GM19035 (cell line): ENCODE measurements around the gene ACYP2.
"Not testable (repeated sequence)": the region's sequence is repeated elsewhere in the genome, so short reads cannot be mapped to it uniquely, and the experiment has no call there.

Experiments
- ATAC-seq: cut with Tn5 transposase; IDR thresholded peaks from one replicate; pipeline ENCODE4 v1.9.1; 2021; ENCODE audit not compliant: unreplicated experiment

The ACYP2 gene

DNA sequence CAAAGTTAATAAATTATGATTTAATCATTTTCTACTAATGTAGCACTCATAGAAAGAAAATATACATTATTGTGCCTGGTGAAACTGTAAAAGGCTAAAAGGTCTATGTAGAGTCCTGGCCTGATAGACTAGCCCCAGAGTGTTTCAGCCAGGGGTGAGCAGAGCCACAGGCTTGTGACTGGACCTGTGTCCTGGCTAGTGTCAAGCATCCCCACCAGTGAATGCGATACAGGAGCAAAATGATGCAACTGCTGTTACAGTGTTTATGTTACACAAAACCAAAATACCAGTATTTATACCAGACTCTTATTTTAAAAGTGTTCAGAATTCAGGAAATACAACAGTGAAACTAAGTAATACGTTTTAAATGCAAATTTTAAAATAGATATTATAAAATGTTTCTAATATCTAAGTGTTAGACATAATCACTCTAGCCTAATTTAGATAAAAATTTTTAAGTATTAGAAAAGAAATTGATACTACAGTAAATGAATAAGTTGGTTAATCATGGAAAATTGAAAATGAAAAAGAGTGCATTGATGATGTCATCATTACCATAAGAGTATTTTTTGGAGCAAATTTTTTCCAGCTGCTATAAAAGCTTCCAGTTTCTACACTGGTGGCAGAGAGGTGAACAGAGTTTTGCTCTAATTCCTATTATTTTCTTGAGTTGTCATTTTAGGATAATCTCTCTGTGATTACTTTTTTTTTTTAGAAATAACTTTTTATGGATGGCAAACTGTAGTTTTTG, 146.8 kb downstream of the ACYP2 start:
- ATAC-seq: no peak

DNA sequence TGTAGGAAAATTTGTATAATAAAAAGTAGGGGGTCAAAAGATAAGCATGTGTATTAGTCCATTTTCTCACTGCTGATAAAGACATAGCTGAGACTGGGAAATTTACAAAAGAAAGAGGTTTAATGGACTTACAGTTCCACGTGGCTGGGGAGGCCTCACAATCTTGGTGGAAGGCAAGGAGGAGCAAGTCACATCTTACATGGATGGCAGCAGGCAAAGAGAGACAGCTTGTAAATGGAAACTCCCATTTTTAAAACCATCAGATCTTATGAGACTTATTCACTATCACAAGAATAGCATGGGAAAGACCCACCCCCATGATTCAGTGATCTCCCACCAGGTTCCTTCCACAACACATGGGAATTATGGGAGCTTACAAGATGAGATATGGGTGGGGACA, 149.7 kb downstream of the ACYP2 start:
- not testable (repeated sequence) for ATAC-seq

DNA sequence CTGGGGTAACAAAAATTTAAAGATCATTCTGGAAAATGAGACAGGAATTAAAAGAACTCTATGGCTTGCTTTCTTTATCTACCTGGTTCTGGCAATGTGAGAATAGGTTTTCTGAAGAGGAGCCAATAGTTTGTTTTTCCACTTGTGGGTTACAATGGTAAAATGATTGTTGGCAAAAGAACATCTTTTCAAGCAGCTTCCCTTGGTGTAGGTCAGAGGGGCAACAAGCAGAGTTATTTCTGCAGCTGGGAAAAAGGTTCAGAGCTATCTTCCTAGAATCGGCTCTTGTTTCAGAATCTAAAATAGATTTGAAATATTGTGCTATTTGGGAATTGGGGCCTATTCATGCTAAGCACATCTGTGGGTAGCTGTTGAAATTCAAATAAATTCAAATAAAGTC, 152.2 kb downstream of the ACYP2 start:
- ATAC-seq: no peak

DNA sequence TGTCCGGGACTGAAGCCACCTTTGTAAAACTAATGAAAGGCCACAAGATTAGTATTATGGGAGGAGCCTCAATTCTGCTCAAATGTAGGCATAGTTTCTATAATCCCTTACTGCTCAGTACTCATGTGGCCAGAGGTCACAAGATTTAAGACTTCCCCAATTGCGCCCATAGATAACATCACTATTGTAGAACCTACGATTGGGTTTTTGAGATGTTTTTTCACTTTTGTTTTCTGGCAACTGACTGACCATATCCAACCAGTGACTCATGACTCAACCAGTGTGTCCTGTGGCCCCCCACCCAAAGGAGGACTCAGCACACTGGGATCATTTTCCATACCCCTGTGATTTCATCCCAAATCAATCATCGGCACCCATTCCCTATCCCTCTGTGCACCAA, 155.8 kb downstream of the ACYP2 start:
- no peak for ATAC-seq

DNA sequence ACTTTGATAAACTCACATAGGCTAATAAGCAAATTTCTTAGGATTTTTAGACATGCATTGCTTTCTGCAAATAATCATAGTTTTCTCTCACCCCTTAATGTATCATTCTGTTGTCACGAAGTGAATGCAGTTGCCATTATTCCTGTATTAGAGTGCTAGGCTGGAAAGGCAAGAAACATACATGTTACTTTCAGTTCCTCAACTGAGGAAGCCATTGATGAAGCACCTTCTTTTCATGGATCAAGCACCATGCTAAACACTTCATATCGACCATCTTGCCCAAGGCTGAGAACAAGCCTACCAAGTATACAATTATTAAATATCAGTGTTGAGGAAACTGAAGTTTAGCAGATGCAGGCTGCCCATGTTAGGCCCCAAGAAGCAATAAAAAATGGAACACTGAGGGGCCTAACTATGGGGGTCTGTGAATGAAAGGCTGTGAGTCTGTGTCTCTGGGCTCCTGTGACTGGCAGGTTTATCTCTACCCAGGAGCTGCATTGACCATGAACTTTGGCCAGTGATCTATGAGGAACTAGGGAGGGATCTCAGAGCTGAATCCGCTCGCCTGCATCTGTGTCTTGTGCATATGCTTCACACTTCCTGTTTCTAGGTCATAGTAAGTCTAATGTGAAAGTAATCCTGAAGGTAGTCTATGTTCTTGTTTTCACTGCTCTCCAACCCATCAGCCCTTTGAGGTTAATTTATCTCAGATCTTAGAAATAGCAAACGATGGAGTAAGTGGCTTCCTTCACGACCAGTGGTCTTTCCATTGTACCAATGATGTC, 156.6 kb downstream of the ACYP2 start:
- ATAC-seq: peak; percentile 79

DNA sequence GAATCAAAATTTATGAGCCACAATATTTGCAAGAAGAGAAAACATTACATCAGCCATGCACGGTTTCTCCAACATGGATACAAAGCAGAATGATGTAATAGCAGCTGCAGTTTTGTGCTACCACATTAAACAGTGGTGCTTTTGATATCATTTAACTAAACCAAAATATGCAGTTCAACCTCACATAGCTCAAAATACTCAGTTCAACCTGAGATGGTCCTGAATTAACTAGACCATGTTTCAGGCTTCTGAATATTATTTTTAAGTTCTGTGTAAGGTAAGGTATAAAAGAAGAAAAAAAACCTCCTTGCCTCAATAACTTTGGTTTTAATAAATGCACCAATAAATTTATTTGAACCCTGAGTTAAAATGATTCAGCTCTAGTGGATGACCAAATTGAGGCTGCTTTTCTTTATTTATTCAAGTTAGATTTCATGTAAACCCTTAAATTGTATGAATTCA, 159.4 kb downstream of the ACYP2 start:
- ATAC-seq: no peak

DNA sequence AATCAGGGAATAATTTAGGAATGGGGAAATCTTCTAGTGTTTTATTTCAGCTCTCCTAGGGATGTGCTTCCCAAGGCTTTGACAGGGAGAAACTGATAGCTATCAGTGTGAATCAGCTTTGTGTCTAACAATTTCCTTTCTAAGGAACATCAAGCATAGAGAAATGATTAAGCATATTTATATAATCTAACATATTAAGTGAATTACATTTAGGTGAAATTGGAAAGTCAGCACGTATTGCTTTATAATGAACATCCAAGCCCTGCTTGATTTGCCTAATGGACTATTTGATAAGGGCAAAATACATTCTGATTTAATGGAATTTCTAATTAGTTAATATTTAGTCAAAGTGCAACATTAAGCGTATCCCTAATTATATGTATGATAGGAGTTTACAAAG, 160.1 kb downstream of the ACYP2 start:
- ATAC-seq: no peak

DNA sequence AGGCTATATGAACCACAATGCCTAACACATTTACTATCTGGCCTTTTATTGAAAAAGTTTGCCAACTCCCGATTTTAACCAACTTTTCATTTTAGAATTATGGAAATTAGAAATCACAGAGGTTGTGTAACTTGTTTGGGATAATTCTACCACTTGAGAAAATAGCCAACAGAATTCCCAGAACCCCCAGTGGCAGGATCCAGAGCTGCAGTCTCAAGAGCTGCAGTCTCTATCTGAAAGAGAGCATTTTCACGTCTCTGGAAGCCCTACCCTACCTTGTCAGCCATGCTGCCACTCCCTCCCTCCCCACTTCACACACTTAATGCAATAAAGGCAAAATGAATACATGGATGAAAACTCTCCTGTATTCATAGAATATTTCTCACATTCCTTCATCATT, 164.0 kb downstream of the ACYP2 start:
- no peak for ATAC-seq

DNA sequence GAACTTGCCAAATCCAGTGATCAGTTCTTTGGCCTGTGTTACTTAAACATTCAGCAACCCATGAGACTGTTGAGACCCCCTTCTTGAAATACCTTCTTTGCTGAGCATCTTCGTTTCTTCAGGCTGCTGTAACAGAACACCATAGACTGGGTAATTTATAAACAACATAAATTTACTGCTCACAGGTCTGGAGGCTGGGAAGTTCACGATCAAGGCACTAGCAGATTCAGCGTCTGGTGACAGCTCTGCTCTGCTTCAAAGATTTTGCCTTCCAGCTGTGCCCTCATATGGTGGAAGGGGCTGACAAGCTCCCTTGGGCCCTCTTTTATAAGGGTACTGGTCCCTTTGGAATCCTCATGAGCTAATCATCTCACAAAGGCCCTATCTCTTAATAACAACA, 169.4 kb downstream of the ACYP2 start:
- no peak for ATAC-seq

DNA sequence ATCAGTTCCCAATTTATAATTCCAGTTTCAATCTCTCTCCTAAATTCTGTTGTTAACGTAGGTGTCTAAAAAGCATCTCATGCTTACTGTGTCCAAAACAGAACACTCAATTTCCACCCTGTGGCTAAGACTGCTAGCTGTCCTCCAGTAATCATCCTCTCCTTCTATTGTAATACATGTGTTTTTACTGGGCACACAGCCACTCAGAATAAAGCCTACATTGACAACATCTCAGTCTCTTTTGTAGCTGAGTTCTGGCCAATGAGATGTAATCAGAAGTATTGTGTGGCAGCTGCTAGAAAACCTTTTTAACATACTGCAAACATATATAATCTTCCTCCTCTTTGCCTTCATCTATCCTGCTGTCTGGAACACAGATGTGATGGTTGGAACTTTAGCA, 170.0 kb downstream of the ACYP2 start:
- ATAC-seq: no peak

DNA sequence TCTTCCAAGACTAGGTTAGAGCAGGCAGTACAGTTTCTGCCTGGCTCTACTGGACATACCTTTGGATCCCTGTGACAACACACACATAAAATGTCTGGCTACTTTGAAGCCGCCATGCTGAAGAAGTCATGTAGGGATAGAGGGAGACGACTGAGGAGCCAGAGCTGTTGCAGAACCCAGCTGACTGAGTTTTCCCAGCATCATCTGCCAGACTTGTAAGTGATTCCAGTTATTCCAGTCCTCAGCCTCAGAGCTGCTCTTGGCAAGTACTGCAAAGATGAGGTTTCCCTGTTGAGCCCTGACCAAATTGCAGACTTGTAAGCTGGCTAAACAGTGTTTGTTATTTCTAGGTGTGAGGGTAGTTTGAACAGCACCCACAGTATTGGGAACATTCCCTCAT, 172.1 kb downstream of the ACYP2 start:
- ATAC-seq: no peak

DNA sequence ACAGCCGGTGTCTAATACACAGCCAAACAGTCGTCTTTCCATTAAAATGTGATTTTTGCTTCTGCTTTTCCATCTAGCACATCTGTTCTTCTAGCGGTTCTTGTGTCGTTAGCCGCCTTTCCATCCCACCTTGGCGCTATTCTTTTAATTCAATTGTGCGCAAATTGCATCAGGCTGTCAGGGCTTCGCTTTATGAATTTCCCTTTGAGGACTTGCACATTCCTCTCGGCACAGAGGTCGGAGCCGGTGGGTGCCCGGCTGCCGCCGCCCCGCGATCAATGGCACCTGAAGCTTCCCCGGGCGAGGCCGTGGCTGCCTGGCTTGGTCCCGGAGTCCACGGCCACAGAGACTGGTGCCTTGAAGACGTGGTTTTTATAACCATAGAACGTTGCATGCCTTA, 174.5 kb downstream of the ACYP2 start:
- no peak for ATAC-seq

DNA sequence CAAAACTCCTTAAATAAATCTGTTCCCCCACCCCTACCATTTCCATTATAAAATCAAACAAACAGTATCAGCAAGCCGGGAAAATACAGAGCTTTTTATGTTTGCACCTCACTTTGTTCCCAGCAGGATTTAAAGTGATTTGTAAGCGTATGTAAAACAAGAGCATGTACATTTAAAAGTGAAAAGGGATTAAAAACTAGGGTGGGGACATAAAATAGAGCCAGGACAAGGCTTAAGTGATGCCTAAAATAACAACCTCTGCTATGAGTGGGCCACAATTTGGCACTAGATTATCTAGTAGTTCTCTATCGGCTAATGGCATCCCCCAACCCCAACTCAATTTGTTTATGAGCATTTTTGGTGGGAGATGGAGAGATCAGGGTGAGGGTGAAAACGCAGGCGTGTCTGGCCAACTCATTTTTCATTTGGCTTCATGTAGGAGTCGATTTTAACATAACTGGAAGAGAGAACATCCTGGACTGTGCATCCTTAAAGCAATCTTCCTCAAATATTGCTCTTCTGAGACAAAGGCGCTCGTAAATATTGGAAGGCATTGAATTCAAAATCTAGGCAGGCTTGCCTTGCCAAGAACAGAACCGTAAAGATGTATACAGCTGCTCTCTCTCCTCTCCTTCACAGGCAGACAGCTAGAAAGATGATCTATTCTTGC, 175.1 kb downstream of the ACYP2 start:
- ATAC-seq: no peak

DNA sequence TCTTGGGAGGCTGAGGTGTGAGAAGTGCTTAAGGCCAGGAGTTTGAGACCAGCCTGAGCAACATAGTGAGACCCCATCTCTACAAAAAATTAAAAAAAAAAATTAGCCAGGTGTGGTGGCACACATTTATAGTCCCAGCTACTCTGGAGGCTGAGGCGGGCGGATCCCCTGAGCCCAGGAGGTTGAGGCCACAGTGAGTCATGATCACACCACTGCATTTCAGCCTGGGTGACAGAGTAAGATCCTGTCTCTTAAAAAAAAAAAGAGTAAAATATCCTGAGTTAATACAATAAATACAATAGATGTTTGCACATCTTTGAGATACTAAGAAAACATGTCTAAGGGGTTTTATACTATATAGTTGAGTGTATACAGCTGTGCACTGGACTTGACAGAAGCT, 179.2 kb downstream of the ACYP2 start:
- not testable (repeated sequence) for ATAC-seq

DNA sequence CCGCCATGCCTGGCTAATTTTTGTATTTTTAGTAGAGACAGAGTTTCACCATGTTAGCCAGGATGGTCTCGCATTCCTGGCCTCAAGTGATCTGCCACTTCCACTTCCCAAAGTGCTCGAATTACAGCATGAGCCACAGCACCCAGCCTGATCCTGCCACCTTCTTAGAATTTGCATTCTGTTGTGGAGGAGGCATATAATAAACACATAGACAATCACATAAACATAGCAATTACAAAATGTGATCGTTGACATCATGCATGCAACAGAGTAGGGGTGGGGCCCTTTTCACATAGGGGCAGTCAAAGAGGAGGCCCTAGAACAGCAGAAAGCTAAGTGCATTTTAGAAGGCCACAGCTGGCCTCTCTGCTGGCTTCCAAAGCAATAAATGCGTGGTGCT, 180.5 kb downstream of the ACYP2 start:
- no peak for ATAC-seq

DNA sequence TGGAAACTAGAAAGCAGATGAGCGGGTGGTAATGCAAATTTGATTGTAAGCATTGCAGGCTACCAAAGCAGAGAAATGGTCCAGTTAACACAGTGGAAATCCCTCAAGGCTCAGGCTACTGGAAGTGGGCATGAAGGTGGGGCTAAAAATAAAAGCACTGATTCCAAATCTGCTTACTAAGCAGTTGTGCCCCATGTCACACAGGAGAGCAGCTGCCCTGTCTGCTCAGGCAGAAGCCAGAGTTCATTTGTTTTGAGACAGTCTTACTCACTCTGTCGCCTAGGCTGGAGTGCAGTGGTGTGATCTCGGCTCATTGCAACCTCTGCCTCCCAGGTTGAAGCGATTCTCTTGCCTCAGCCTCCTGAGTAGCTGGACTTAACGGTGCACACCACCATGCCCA, 183.1 kb downstream of the ACYP2 start:
- no peak for ATAC-seq

DNA sequence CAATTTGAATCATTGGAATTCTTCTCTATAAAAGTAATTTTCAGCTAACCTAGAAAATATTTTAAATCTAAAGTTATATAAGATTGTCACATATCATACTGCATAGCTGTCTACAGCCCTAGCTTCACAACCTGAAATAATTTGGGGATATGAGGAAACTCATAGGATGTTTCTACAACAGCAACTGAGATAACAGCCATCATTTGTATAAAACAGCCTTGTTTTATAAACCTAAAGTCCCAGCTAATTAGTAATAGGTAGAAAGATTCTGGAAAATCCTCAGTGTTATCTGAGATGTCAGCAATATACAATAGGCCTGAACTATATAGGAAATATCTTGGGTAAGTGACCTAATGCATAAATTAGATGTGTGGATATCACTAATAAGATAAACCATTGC, 188.2 kb downstream of the ACYP2 start:
- ATAC-seq: no peak

DNA sequence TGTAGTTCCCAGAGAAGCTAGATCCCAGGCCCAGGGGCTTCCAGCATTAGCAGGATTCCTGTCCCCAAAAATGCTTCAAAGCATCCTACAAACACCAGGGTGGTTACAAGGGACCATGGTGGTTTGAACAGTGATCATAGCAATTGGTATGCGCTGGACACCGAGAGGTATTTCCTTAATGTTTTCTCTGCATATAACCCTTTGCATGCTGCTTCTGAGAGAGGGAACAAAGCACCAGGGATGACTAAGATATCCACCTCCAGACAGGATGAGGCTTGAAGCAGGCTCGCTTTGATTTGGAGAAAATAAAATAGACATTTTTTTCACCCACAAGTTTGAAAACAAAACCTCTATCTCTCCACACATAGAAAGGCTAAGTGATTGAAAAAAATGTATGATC, 191.1 kb downstream of the ACYP2 start:
- ATAC-seq: no peak

DNA sequence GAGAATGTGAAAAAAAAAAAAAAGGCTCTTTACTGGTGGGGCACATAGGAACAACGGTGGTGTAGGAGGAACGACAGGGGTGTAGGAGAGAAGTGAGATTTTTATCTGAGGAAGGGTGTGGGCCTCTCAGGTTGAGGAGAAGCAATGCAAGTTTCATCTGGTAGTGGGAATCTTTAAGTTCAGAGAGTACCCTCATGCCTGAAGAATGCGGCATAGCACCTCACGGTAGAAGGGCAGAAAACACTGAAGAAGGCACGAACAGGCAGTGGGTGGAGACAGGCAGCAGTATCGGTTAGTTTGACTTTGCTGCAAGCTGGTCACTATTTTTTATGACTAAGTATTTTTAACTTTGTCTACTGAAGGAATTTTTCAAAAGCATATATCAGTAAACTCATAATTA, 192.8 kb downstream of the ACYP2 start:
- ATAC-seq: no peak

DNA sequence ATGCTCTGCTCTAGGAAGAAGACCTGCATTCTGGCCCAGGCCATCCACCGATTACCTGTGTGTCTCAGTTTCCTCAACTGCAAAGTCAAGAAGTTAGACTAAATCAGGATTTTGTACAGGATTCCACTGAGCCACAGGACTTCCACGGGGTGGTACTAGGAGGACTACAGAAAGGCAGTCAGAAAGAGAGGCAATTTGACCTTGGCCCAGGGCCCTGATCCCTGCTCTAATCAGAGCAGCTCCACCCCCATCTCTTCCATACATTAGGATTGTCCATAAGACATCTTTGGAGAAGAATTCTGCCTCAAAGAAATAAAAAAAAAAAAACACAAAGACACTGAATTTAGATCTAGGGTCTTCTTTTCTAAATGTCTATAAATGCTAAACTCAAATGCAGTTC, 193.4 kb downstream of the ACYP2 start:
- ATAC-seq: no peak

DNA sequence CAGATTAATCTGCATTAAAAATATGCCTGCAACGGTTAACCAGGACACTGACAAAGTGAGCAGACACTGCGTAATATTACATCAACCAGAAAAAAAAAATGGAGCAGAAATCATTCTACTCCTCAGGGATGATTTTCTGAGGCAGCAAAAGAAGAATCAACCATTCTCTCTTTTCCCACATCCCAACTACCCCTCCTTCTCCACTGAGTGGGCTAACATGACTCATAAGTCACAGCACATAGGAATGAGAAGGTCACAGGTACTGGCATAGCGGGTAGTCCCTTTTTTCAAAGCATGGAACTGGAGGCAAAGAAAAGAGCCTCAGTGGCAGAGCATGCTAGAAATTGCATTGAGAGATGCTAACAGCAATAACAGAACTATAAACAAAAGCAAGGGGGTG, 194.9 kb downstream of the ACYP2 start:
- no peak for ATAC-seq

DNA sequence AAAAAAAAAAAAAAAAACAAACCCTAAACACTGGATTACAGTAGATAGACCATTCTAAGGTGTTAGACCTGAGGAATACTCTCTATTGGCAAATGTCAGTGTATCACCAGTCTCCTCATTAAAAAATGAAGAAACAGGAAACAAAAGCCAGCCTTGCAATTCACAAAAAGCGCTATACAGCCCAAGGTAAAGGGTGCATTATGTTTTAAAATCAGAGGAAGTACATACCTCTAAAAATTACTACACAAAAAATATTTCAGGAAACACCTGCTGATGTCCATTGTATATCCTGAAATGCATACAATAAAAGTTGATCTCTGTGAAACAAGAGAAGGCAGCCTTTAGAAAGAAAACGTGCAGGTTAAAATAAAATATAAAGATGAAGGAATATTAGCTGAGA, 195.5 kb downstream of the ACYP2 start:
- no peak for ATAC-seq
